Putamen (tissue), 1 donor: Measurements from ENCODE around the gene PERP.
"Not testable (repeated sequence)": the region's sequence is repeated elsewhere in the genome, so short reads cannot be mapped to it uniquely, and the experiment has no call there.

Experiments
- DNase-seq: peaks from one replicate; pipeline ENCODE4 v3.0.0-alpha.2; 2016; ENCODE audit warnings: low spot score

The PERP gene

DNA sequence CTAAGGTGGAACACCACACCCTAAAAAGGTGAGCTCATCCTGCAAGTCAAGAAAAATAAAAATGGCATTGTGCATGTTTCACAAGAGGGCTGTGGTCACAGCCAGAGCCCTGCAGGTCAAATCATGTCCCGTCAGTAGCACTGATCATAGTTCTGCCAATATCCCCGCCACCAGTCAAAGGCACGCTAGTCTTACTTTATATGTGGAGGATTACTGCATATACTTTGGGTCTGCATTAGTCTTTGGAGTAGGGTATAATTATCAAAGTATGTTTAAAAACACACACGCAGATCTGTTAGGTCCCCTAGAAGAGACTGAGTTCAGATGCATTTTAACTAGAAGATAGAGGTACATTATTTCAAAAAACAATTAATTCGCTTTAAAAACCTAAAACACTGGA, 1.8 kb downstream of the PERP start:
- no peak for DNase-seq

GRCh38 chr6:138104618-138105213, 2.5 kb downstream of the PERP start:
- no peak for DNase-seq

GRCh38 chr6:138103871-138104270, 3.3 kb downstream of the PERP start:
- DNase-seq = no peak

GRCh38 chr6:138101946-138102731, 5.1 kb downstream of the PERP start:
- no peak for DNase-seq

- DNase-seq = peak; percentile 27
Observed at GRCh38 chr6:138099832-138100231, 7.4 kb downstream of the PERP start.

- no peak for DNase-seq
Observed at GRCh38 chr6:138098306-138098705, 8.9 kb downstream of the PERP start.

DNA sequence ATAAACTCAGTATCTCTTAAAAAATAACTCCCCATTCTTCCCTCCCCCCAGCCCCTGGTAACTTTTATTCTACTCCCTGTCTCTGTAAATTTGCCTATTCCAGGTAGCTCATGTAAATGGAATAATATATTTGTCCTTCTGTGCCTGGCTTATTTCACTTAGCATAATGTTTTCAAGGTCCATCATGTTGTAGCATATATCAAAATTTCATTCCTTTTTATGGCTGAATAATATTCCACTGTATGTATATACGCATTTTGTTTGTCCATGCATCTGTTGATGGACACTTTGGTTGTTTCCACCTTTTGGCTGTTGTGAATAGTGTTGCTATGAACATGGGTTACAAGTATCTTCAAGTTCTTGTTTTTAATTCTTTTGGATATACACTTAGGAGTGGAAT, 13.0 kb downstream of the PERP start:
- no peak for DNase-seq

DNA sequence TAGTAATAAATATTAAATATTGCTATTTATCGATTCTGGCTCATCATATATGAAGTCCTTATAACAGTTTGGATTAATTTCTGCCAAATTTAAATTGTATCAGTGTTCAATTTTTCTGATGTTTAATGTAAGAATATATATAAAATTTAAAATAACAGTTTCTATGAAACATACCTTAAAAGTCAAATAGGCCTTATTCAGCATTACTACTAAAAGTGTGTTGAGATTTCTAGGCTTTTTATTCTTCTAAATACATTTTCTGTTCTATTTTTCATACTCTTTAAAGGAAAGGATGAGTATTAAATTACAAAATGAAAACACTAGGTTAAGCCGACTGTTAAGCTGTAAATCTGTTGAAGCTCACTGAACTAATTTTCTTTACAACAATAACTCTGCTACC, 13.6 kb downstream of the PERP start:
- no peak for DNase-seq

- DNase-seq = no peak
Observed at GRCh38 chr6:138092686-138093085, 14.5 kb downstream of the PERP start.

DNA sequence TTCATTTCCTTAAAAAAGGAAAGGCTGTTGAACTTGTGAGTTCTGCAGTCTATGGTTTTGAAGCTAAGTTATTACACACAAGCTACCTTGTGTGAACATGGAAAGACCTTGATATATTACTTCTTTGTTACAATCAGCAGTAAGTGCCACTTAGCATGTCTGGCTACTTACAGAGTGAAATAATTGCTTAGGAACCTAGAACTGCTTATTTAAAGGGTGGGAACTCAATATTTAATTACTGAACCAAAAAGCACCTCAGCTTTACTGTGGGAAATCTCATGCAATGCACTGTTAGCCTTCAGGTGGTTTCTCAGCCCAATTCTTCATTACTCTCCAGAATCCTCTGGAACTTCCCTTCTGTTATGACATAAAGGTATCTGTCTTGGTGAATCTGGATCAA, 17.9 kb downstream of the PERP start:
- no peak for DNase-seq

DNA sequence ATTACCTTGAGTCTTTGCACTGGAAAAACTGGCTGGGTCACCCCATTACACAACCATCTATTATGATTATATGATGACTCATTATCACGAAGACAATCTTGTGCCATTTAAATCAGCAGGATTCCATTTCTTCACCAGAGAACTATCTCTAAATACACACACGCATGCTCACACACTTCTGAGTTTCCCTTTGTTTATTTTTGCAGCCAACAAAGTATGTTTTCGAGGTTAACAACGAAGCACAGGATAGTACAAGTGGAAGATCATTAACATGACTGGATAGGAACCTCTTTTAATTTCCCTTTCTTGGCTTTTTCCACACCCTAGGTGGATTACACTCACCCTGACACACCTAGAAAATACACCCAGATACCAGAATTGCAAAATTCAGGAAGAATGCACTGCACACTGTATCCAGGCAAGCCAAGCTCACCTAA, 18.9 kb downstream of the PERP start:
- DNase-seq = no peak

DNA sequence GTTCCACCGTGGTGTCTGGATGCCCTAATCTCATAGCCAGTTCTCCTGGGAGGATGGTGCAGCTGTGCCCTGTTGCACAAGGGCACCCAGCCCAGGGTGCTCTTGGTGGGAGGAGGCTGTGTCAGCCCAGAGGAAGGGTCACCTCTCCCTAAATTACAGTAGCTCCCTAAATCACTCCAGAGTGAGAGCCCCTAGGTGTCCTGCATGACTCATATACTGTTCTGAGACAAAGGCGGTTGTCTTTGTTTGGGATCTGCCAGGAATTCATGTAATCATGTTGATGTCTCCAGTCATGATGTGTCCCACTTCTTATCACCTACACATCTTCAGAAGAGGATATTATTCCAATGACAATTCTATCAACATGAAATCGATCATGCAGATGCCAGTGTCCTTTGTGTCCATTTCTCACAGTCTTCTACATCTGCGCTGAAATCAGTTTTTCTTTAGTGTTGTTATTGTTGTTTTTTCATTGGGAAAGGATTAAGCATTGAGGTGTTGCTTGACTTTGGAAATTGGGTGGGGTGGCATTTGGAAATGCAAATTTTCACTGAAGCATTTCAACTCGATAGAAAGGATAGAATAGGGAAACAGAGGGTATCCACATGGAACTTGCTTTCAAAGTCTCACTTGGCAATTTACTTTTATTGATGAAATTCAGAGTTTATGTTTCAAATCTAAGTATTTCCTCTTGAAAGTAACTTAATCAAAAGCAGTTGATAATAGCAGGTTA, 19.5 kb downstream of the PERP start:
- no peak for DNase-seq

DNA sequence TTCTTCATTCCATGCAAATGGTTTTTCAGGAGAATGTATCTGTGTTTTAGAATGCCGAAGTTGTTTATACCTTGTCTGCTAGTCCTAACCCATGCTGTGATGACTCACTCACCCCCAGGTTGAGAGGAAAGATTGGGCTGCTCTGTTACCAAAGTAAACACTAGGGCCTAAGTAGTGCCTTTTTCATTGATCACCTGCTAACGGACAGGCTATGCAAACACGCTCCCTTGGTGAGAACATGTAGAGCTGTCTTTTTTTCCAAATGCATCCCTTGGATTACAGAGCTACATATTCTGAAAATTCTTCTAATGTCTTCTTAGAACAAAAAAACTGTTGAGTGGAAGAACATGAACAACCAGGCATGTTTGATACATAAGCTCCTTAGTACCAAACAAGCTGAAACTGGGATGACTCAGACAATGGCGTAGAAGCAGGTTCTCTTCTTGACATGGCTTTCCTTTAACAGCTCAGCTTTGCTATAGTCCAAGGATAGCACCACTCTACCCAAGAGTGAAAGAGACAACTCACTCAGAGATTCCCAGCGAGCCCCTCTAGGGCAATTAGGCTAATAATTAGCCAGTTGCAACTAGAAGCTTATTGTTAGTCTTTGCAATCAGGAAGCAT, 20.5 kb downstream of the PERP start:
- no peak for DNase-seq

DNA sequence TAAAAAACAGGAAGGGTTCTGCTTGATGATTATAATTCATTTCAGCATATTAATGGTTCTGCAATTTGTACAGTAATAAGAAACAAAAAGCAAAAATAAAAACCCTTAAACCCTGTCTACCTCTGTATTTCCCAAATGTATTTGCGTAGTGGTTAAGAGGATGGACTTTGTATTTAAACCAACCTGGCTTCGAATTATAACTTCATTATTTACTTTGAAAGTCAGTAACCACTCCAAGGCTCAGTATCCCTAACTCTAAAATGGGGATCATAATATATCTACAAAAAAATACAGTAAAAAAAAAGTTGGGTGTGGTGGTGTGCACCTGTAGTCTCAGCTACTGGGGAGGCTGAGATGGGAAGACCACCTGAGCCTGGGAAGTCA, 21.4 kb downstream of the PERP start:
- DNase-seq = no peak

- DNase-seq = no peak
Observed at GRCh38 chr6:138084904-138085838, 22.0 kb downstream of the PERP start.

- no peak for DNase-seq
Observed at GRCh38 chr6:138082232-138082631, 25.0 kb downstream of the PERP start.

- not testable (repeated sequence) for DNase-seq
Observed at GRCh38 chr6:138079556-138079955, 27.7 kb downstream of the PERP start.

DNA sequence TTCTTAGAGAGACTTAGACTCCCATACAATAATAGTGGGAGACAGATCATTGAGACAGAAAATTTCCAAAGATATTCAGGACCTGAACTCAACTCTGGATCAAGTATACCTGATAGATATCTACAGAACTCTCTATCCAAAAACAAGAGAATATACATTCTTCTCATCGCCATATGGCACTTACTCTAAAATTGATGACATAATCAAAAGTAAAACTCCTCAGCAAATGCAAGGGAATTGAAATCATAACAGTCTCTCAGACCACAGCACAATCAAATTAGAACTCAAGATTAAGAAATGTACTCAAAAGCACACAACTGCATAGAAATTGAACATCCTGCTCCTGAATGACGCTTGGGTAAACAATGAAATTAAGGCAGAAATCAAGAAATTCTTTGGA, 28.7 kb downstream of the PERP start:
- no peak for DNase-seq

DNA sequence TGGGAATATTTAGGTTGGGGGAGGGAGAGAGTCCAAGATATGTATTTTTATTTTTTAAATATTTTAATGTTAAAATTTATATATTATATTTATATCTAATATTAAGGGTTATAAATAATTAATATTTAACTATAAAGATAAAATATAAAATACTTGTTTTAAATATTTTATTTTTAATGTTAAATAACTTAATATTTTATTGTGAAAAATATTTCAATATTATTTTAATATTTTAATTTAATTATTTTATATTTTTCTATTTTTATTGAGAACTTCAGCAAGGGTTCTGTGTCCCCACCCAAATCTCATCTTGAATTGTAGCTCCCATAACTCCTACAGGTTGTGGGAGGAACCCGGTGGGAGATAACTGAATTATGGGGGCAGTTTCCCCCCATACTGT, 34.0 kb downstream of the PERP start:
- DNase-seq = no peak

DNA sequence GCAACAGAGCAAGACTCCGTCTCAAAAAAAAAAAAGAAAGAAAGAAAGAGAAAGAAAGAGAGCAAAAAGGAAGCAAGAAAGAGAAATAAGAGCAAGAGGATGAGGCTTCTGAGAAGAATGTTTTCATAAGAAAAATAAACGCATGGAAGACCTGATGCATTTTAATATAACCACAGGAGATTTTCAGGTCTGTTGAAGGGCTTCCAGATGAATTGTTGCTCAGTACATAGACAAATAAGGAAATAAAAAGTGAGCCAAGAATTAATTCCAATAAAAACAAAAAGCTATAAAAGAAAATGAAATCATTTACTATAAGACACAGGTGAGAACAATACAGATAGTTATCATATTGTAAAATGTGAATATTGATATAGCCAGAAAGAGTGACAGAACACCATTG, 43.5 kb downstream of the PERP start:
- DNase-seq = no peak

- DNase-seq = no peak
Observed at GRCh38 chr6:138054982-138055381, 52.2 kb downstream of the PERP start.

DNA sequence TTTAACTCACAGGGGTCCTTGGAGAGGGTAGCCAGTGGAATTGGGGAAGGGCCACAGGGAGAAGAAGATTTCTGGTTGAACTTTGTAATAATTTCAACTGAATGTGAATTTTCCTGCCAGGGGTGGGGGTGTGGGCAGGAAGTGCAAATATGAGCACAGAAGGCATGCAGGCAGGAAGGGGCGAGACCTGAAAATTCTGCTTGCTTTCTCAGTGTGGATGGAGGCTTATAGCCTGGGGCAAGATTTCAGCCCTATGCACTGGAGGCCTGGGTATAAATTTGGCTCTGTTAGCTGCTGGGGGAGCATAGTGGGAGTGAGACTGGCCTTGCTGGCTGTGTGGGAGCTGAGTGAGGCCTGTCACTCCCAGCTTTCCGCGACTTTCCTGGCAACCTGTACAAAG, 54.4 kb downstream of the PERP start:
- no peak for DNase-seq
